Stomach (tissue), 4 donors: ENCODE data around the gene VPS54.

Source experiments
- POLR2AphosphoS5 ChIP-seq, 3 donors: sonication (generic); formaldehyde crosslinking; IDR thresholded peaks; one replicate each; pipeline ENCODE4 v1.6.1; 2016; ENCODE audit warnings: antibody characterized with exemption in 3 of 3
- TF ChIP-seq, protein P1 (sequence below), 7 experiments: fragments of 450-650 bp in 4 of 7; fragments of 200-600 bp in 3 of 7; sonication (generic) in 3 of 7; IDR thresholded peaks; one replicate each; pipeline ENCODE4 v1.5.1; 2016 to 2019; ENCODE audit warnings: antibody characterized with exemption in 7 of 7, control low read depth in 2 of 7, mild to moderate bottlenecking in 1 of 7

DNA sequence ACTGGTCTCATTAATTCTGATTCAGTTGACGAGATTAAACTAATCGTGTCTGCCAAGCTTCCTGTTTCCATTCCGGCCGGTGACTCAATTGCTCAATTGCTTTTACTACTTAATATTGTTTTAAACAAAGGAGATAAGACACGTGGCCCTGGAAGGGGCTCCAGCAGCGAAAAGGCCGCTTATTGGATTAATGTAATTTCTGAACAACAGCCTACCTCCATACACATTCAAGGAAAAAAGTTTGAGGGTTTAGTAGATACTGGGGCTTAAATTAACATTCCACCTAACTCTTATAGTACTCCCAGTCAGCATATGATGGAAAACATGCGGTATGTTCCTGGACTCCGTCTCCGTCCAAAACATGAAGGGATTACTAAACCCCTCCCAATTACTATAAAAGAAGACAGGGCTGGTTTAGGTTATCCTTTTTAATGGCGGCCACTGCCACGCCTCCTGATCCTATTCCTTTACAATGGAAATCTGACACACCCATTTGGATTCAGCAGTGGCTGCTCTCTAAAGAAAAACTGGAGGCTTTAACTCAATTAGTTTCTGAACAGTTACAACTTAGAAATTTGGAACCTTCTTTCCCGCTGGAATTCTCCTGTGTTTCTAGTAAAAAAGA, 27.1 kb downstream of the VPS54 start:
- TF ChIP-seq, protein P1, sequence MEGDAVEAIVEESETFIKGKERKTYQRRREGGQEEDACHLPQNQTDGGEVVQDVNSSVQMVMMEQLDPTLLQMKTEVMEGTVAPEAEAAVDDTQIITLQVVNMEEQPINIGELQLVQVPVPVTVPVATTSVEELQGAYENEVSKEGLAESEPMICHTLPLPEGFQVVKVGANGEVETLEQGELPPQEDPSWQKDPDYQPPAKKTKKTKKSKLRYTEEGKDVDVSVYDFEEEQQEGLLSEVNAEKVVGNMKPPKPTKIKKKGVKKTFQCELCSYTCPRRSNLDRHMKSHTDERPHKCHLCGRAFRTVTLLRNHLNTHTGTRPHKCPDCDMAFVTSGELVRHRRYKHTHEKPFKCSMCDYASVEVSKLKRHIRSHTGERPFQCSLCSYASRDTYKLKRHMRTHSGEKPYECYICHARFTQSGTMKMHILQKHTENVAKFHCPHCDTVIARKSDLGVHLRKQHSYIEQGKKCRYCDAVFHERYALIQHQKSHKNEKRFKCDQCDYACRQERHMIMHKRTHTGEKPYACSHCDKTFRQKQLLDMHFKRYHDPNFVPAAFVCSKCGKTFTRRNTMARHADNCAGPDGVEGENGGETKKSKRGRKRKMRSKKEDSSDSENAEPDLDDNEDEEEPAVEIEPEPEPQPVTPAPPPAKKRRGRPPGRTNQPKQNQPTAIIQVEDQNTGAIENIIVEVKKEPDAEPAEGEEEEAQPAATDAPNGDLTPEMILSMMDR (IDR thresholded peaks at IDR 0.05) = no peak
- no peak for TF ChIP-seq POLR2AphosphoS5 (IDR thresholded peaks at IDR 0.05)
